ENCODE results near the gene C1QA.

Gene C1QA, protein sequence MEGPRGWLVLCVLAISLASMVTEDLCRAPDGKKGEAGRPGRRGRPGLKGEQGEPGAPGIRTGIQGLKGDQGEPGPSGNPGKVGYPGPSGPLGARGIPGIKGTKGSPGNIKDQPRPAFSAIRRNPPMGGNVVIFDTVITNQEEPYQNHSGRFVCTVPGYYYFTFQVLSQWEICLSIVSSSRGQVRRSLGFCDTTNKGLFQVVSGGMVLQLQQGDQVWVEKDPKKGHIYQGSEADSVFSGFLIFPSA

DNA sequence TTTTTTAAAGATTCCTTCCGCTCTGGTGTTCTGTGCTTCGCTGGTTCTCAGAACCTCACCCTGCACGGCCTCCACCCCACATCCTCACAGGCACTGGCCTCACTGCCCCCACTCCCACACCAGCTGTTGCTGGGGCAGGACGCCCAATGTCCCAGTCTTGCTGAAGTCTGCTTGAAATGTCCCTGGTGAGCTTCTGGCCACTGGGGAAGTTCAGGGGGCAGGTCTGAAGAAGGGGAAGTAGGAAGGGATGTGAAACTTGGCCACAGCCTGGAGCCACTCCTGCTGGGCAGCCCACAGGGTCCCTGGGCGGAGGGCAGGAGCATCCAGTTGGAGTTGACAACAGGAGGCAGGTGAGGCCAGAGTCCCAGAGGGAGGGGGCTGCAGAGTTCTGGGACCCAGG is at the start of gene C1QA:
TSS of gene C1QA (plus strand) at position 276 of the 400 bp plus-strand sequence. CDS start 989 bp downstream, outside the sequence.
- no peak for DNase-seq

DNA sequence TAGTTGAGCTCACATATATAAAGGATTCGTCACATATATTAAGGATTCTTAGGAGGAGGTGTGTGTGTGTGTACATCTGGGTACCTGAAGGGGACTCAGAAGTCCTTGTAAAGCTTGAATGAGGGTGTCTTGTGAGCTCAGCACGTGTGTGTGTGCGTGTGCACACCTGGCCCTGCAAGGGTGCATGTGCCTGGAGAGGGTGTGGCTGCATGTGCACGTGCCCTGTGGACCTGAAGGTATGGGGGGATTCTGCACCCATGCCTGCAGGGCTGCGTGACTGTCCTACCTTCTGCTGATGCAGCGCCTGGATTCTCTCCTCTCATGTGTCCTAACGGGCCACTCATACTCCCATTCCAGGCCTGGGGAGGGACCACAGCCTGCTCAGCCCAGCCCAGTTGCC is 49.2 kb upstream of the C1QA start:
- DNase-seq, result no peak

DNA sequence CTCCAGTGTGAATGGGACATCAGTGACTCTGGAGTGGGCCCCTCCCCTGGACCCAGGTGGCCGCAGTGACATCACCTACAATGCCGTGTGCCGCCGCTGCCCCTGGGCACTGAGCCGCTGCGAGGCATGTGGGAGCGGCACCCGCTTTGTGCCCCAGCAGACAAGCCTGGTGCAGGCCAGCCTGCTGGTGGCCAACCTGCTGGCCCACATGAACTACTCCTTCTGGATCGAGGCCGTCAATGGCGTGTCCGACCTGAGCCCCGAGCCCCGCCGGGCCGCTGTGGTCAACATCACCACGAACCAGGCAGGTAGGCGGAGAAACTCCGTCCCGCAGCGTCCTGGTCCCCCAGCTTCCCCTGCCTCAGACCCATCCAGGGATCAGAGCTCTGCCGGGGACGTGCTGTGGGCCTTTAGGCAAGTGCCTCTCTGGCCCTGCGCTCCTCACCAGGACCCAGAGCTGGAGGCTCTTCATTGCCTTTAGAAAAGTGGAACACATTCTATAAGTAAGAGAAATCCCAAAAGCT is 47.5 kb upstream of the C1QA start:
- DNase-seq, result no peak

DNA sequence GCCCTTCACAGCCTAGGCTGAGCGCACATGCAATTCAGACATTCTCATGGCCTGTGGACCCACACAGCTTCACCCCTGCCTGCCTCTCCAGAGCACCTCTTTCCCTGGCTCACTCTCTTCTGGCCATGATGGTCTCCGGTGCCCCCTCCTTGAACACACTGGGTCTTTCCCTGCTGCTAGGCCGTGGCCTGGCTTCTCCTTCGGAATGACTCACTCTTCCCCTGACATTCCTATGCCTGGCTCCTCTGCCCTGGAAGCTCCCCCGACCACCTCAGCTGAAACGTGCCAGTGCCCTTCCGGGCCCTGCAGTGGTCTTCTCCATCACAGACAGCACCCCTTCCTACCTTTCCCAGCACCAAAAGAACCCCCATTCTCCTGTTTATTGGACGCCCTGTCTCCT is 44.9 kb upstream of the C1QA start:
- DNase-seq, result no peak

DNA sequence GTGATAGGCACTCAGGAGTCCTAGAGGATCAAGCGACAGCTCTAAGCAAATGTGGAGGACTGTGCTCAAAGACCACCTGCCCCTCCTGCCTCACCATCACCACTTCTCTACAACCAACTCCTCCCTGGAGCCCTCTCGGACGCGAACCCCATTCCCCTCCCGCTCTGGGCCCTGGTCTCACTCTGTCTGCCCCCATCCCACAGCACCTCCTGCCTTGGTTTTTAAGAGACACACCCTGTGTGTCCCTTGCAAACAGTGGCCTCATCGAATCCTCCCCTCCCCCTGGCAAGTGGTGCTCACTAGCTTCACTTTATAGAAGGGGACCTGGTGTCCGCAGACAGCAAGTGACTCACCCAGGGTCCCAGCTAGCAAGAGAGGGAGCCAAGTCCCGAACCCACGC is 44.4 kb upstream of the C1QA start:
- no peak for DNase-seq

DNA sequence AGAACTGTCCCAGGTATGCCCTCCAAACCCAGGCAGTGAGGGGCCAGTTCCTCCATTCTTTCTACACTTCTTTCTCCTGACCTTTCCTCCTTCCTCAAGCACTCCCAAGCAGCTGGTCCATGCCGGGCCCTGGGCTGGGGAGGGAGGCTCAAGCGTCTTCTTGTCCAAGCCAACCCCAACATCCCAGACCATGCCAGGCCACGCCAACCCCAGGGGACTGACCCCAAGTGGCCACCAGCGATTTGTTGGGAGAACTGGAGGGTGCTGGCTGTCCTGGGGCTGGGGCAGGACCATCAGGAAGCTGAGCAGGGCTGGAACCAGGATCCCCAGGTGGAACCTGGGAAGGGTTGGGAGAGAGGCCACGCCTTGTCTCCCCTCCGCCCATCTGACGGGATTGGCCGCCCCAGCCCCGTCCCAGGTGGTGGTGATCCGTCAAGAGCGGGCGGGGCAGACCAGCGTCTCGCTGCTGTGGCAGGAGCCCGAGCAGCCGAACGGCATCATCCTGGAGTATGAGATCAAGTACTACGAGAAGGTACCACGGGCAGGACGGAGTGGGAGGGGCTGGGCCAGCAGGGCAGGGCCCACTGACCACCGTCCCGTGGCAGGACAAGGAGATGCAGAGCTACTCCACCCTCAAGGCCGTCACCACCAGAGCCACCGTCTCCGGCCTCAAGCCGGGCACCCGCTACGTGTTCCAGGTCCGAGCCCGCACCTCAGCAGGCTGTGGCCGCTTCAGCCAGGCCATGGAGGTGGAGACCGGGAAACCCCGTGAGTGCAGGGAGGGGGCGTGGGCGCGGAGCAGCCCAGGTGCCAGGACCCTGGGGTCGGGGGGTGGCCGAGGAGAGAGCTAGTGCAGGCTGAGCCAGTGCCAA is 43.3 kb upstream of the C1QA start:
- no peak for DNase-seq

DNA sequence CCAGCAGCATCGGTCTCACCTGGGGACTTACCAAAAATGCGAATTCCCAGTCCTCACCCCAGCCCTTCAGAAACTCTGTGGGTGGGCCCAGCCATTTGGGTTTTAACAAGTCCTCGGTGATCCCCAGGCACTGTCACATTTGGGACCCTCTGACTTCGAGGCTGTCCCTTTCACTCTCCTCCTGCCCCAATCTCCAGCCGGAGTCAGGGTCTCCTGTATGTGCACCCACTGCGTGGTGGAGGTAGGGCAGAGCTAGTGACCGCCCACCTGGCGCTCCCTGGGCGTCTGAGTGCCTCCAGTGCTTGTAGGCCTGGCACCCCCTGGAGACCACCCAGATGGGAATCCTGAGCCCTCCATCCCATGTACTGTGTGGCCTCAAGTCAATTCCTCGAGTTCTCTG is 42.0 kb upstream of the C1QA start:
- no peak for DNase-seq

DNA sequence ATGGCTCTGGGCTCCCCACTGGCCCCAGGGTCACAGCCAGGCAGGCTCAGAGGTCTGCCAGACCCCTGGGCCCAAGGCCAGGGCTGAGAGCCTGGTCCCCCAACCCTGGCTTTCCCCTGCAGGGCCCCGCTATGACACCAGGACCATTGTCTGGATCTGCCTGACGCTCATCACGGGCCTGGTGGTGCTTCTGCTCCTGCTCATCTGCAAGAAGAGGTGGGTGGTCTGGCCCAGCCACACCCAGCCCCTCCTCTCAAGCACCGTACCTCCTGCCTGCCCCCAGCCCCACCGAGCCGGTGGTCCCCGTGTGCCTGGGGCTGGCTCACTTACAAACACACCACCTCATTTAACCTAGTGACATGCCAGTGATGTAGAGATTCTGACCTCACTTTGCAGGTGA is 41.3 kb upstream of the C1QA start:
- DNase-seq, result no peak

DNA sequence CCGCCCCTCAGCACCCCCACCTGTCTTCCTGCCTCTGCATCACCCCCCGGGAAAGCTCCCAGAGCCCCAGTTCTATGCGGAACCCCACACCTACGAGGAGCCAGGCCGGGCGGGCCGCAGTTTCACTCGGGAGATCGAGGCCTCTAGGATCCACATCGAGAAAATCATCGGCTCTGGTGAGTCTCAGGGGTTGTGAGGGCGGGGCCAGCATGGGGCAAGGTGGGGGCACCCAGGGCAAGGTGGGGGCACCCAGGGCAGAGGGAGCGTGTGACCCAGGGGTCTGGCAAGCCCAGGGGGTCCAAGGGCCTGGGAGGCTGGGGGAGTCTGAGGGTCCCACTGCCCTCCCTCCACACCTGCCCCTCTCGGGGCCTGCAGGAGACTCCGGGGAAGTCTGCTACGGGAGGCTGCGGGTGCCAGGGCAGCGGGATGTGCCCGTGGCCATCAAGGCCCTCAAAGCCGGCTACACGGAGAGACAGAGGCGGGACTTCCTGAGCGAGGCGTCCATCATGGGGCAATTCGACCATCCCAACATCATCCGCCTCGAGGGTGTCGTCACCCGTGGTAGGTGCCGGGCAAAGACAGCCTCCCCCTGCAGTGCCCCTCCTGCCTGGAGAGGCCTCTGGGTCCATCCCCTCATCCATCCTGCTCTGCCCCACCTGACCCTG is 39.0 kb upstream of the C1QA start:
- no peak for DNase-seq

DNA sequence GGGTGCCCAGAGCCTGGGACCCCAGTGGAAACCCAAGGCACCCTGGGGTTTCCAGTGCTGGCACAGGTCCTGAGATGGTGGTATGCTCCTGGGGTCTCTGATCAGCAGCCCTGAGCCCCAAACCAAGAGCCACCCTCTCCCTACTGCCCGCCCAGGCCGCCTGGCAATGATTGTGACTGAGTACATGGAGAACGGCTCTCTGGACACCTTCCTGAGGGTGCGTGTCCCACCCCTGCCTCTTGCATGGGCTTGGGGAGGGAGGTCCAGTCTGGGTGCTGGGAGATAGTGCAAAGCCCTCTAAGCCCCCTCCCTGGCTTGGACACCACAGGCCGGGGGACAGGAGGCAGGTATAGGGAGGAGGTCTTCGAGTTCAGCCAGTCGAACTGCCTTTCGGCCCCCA is 38.4 kb upstream of the C1QA start:
- DNase-seq, result no peak

DNA sequence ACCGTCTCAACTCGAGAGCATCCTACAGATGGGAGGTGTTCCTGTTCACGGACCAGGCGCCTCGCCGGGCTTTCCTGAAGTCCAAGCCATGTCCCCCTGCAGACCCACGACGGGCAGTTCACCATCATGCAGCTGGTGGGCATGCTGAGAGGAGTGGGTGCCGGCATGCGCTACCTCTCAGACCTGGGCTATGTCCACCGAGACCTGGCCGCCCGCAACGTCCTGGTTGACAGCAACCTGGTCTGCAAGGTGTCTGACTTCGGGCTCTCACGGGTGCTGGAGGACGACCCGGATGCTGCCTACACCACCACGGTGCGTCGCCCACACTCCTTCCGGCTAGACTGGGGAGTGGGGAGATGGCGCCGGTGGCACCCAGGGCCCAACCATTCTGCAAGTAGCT is 37.7 kb upstream of the C1QA start:
- DNase-seq, result no peak

DNA sequence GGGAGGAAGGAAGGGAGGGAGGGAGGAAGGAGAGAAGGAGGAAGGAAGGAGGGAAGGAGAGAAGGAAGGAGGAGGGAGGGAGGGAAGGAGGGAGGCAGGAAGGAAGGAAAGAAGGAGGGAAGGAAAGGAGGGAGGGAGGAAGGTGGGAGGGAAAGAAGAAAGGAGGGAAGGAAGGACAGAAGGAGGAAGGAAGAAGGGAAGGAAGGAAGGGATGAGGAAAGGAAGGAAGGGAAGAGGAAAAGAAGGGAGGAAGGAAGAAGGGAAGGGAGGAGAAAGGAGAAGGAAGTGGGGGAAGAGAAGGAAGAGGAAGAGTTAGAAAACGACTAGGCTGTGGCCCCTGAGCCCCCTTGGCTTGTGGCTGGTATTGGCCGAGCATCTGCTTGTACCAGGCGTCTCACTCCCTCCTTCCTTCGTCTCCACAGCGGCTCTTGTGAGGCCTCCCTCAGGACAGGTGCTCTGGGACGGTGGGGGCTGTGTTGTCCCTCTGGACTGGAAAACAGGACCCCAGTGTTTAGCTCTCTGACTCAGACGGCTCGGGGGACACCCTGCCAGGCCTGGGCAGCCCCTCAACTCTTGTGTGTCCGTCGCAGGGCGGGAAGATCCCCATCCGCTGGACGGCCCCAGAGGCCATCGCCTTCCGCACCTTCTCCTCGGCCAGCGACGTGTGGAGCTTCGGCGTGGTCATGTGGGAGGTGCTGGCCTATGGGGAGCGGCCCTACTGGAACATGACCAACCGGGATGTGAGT is 36.2 kb upstream of the C1QA start:
- no peak for DNase-seq

DNA sequence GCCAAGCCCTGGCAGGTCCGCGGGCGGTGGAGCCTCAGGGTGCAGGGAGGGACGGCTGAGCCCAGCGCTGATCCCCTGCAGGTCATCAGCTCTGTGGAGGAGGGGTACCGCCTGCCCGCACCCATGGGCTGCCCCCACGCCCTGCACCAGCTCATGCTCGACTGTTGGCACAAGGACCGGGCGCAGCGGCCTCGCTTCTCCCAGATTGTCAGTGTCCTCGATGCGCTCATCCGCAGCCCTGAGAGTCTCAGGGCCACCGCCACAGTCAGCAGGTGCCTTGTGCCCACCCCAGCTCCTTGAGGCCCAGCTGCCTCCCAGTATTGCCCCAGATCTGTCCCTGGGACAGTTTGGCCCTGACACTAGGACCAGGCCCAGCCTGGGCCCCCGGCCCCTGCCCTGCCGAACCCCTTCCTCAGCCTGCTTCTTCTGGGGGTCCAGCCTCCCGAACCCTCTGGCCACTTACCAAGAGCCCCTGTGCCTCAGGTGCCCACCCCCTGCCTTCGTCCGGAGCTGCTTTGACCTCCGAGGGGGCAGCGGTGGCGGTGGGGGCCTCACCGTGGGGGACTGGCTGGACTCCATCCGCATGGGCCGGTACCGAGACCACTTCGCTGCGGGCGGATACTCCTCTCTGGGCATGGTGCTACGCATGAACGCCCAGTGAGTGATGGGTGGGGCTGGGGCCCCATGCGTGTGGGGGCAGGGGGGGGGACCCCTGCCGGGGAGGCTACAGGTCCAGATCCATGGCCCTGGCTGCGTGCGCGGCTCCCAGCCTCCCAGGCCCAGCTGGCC is 35.4 kb upstream of the C1QA start:
- DNase-seq, result no peak

DNA sequence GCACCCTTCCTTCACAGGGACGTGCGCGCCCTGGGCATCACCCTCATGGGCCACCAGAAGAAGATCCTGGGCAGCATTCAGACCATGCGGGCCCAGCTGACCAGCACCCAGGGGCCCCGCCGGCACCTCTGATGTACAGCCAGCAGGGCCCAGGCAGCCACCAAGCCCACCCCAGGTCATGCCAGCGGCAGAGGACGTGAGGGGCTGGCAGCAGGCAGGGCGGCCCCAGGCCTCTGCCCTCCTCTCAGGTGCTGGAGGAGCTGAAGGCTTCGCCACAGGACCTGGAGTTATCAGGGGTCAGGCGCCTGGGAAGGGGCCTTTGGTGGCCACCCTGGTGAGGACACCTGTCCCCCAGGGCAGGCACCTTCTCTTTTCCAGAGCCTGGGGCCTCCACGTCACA is 34.8 kb upstream of the C1QA start:
- DNase-seq, result no peak

DNA sequence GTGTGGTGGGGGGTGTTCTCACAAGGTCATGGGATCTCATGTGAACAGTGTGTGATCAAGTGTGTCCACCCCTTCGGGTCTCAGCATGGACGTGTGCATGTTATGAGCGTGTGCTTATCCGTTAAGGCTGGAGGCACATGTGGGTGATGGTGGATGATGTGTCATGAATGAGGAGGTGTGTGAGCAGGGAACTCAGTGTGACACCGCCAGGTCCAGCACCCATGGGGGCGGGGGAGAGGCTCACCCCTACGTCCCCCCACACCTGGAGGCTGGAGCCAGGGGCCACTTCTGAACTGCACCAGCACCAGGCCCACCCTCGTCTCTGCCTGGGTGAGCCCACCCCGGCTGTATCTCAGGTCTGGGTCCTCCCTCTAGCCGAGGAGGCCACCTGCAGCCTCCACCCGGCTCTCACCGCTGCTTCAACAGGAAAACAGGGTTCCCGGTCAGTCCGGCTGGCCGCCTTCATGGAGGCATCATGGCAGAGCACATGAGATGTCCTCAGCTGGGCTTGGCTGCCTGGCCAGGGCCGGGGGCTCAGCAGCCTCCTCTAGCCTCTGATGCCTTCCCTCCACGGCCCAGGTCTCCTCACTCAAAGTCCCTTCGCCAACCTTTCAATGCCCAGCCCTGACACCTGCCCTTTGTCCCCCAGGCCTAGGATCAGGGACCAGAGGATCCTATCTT is 34.2 kb upstream of the C1QA start:
- DNase-seq, result no peak

DNA sequence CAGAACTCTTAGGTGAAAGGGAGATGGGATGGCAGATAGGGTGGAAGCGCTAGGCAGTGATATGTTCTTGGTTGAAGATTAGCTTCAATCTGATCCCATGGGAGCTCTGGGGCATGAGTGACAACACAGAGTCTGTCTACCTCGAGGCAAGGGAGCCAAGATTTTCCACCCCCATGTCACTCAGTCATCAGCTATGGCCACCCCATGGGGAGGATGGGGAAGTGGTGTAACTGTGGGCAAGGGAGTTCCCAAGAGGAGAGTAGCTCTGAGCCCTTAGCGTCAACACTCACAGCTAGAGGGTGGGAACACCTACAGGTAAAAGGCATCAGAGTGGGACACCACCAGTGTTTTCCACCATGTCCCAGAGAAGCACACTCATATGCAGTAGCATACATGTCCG is 30.3 kb upstream of the C1QA start:
- no peak for DNase-seq

DNA sequence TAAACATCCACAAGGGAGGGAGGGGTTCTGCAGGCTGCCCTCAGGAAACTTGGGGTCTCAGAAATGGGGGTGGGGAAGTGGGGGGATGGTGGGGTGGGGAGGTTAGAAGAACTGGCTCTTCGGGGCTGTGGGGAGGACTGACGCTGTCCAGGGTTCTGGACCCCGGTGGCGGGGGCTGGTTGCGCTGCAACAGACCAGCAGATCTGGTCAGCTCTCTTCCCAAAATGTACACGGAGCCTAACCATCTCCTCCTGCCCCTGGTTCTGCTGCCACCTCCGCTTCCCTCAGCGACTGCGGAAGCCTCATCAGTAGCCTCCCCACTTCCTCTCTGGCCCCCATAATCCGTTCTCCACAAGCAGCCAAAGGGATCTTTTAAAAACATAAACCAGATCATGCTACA is 29.3 kb upstream of the C1QA start:
- DNase-seq, result no peak

DNA sequence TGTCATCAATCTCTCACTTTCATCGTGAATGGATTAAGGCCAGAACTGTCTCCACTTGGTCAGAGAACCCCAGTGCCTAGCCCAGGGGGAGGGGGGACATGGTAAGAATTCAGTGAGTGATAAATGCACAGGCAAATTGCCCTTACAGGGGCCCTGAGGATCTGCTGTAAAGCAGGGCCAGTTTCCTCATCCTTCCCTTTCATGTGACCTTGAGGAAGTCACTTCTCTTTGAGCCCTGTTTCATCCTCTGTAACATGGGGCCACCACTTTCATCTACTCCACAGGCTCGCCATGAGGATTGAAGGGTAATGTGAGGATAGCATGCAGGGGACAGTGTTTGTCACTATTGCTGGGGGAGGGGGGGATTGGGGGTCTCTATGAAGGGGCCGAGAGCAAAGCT is 28.1 kb upstream of the C1QA start:
- no peak for DNase-seq

DNA sequence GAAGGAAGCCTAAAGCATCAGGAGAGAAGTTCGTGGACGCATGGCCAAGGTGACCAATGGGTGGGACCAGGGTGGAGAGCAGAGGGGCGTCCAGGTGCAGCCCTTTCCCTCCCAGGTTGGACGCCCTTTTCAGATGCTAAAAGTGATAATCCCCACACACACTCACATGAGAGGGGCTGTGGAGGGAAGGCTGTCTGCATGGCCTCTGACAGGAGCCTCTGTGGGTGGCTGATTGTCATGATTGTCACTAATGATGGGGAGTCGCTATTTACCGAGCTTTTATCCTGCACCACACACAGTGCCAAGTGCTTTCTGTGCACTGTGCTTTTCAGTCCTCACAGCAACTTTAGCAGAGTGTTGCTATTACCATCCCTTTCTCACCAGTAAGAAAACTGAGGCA is 27.1 kb upstream of the C1QA start:
- no peak for DNase-seq

DNA sequence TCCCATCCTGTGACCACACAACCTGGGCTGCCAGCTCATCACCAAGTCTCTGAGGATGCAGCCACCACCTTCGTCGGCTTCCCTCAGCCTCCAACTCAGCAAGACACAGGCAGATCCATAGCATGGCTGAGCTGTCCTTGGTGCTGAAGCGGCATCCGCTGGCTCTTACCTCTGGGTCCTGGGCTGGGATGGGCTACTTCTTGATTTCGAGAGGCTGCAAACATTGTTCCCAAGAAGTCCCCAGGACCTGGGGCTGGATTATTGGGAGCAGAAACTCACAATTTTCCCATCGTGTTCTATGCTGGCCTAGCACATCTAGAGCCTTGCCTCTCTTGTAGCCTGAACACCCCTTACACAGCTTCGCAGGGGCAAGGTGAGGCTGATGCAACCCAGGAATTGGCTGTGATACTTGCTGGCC is 24.9 kb upstream of the C1QA start:
- DNase-seq, result peak in 1 of 2 experiments; percentile 10

Measured in stimulated activated CD4-positive, alpha-beta T cell treated with anti-CD3 and anti-CD28 coated beads, Interleukin-4, amount 100 ng/mL, for 4 hours (primary cell).